Measurements from ENCODE around the gene F3. TPM values are rescaled to one million over a fixed set of nuclear protein-coding genes. Genes with fewer than 3 reads are reported as not detected.

Gene F3
- total and polyA plus RNA-seq, 3 experiments from 2014 or later, result 0.11 to 0.16 TPM; not detected in 1

DNA sequence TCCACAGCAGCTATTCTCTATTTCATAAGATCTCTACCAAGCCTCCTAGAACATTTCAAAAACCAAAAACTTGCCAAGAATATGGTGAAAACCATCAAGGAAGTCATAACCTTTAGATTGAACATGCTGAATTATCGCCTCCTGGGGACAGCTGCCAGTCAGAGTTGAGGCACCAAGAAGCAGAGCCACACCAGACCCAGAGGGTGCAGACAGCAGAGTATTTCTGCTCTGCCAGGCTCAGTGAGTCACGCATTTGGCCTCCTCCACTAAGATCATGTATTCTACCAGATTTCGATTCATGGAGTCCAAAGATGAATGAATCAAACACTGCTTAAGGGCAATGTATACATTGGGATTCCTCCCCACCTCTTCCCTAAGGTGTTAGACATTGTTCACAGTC lies 2.1 kb downstream of the F3 start:
- Histone ChIP-seq H3K36me3 (ENCODE audit: insufficient read depth, low read length) (no peaks in the 10 kb centered on the region), H3K4me1 (ENCODE audit: insufficient read depth, low read length) (no peaks in the 10 kb centered on the region), H3K27me3 (ENCODE audit: insufficient read depth, low read length, poor library complexity, severe bottlenecking) (no peaks in the 10 kb centered on the region), H3K27ac (ENCODE audit: low read depth, low read length) (no peak overlapping the region), H3K4me3 (ENCODE audit: low read length) (no peak overlapping the region), H3K9me3 (ENCODE audit: low read length) (no peaks in the 10 kb centered on the region)
- Mint-ChIP-seq H3K27me3 (peaks cover 21 to 79% of the 10 kb centered on the region in 2 donors), H3K4me1 (peaks cover 13 to 18% (median 17%) of the 10 kb centered on the region in 3 donors), H3K4me3 (no peak overlapping the region), H3K27ac (no peak overlapping the region), H3K9me3 (no peaks in the 10 kb centered on the region), H3K36me3 (no peaks in the 10 kb centered on the region)
- CTCF ChIA-PET, result no interaction called here
- DNase-seq, result no peak
- POLR2A ChIA-PET, result no interaction called here

DNA sequence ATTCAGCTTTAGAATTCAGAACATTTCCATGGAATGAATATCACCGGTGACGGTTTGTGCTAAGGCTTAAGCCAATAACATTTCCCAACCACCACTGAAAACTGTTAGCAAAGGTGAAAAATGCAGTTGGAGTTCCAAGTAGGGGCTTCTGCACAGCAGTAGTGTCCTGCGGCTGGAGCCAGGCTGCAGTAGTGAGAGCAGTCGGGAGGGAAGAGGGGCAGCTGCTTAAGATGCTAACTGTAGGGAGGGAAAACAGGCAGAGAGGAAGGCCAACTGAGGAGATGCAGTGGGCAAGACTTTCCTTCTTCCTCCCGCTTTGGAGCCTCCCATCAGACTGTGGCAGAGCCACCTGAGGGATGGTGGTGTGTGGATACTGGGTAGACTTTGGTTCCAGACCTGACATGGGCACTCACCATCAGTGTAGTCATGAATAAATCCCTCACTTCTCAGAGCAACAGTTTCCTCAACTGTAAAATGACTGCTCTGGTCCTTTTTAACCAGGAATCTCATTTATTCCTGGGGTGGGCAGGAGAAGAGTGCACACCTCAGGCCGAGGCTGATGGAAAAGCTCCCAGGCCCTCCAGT lies 3.2 kb downstream of the F3 start:
- H3K36me3 ChIP-seq (ENCODE audit: insufficient read depth, low read length), result no peaks in the 10 kb centered on the region
- DNase-seq, result no peak
- no peaks in the 10 kb centered on the region for H3K27me3 ChIP-seq (ENCODE audit: insufficient read depth, low read length, poor library complexity, severe bottlenecking)
- no peaks in the 10 kb centered on the region for H3K9me3 Mint-ChIP-seq
- no peaks in the 10 kb centered on the region for H3K9me3 ChIP-seq (ENCODE audit: low read length)
- H3K27ac ChIP-seq (ENCODE audit: low read depth, low read length), result no peak overlapping the region
- H3K27ac Mint-ChIP-seq, result peak overlapping the region in 1 of 8 donors; percentile 4
- ChIA-PET POLR2A (no interaction called here), CTCF (no interaction called here)
- peaks cover 21 to 73% of the 10 kb centered on the region in 2 donors for H3K27me3 Mint-ChIP-seq
- H3K4me3 Mint-ChIP-seq, result no peak overlapping the region
- H3K4me1 ChIP-seq (ENCODE audit: insufficient read depth, low read length), result no peaks in the 10 kb centered on the region
- H3K4me3 ChIP-seq (ENCODE audit: low read length), result no peak overlapping the region
- no peaks in the 10 kb centered on the region for H3K36me3 Mint-ChIP-seq
- H3K4me1 Mint-ChIP-seq, result peaks cover 13 to 18% (median 17%) of the 10 kb centered on the region in 3 donors

DNA sequence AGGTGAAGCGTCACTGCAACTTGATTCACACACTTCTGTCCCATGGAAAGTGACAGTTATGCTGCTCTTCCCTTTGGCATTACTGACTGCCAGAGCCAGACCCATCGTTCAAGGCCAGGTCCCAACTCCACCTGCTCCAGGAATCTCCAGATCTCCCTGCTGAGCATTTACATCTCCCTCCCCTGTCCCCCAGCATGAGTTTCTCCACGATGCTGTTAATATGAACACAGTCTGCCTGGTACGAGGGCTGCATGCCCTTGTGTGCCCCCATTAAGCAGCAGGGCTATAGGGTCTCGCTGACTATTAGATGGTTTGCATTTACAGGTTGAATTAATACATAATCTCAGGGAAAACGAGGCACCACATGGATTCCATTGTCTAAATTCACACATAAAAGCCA lies 4.3 kb downstream of the F3 start:
- H3K27me3 Mint-ChIP-seq, result peaks cover 18 to 63% of the 10 kb centered on the region in 2 donors
- H3K36me3 Mint-ChIP-seq, result no peaks in the 10 kb centered on the region
- H3K4me1 Mint-ChIP-seq, result peaks cover 3 to 10% (median 9%) of the 10 kb centered on the region in 3 donors
- Histone ChIP-seq H3K36me3 (ENCODE audit: insufficient read depth, low read length) (no peaks in the 10 kb centered on the region), H3K4me1 (ENCODE audit: insufficient read depth, low read length) (no peaks in the 10 kb centered on the region), H3K9me3 (ENCODE audit: low read length) (no peaks in the 10 kb centered on the region), H3K27ac (ENCODE audit: low read depth, low read length) (no peak overlapping the region), H3K4me3 (ENCODE audit: low read length) (no peak overlapping the region), H3K27me3 (ENCODE audit: insufficient read depth, low read length, poor library complexity, severe bottlenecking) (no peaks in the 10 kb centered on the region)
- no peaks in the 10 kb centered on the region for H3K9me3 Mint-ChIP-seq
- no peak for DNase-seq
- ChIA-PET POLR2A (no interaction called here), CTCF (no interaction called here)
- H3K4me3 Mint-ChIP-seq, result no peak overlapping the region
- H3K27ac Mint-ChIP-seq, result no peak overlapping the region

DNA sequence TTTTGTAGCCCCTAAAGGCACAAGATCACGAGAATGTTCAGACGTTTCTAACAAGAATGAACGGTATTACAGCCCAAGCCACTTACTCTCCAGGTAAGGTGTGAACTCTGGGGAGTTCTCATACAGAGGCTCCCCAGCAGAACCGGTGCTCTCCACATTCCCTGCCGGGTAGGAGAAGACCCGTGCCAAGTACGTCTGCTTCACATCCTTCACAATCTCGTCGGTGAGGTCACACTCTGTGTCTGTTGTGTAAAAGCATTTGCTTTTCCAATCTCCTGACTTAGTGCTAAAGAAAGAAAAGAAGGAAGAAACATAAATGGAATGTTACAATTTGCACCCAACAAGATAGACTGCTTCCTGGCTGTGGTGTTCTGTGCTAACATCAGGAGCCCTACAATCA lies 5.7 kb downstream of the F3 start:
- H3K9me3 Mint-ChIP-seq, result no peaks in the 10 kb centered on the region
- peaks cover 0 to 3% (median 2%) of the 10 kb centered on the region in 3 donors for H3K4me1 Mint-ChIP-seq
- H3K27me3 Mint-ChIP-seq, result peaks cover 16 to 57% of the 10 kb centered on the region in 2 donors
- POLR2A ChIA-PET, result no interaction called here
- no peak overlapping the region for H3K4me3 ChIP-seq (ENCODE audit: low read length)
- H3K4me3 Mint-ChIP-seq, result no peak overlapping the region
- H3K4me1 ChIP-seq (ENCODE audit: insufficient read depth, low read length), result no peaks in the 10 kb centered on the region
- H3K27ac ChIP-seq (ENCODE audit: low read depth, low read length), result no peak overlapping the region
- CTCF ChIA-PET, result no interaction called here
- no peaks in the 10 kb centered on the region for H3K9me3 ChIP-seq (ENCODE audit: low read length)
- no peak overlapping the region for H3K27ac Mint-ChIP-seq
- no peak for DNase-seq
- no peaks in the 10 kb centered on the region for H3K27me3 ChIP-seq (ENCODE audit: insufficient read depth, low read length, poor library complexity, severe bottlenecking)
- H3K36me3 Mint-ChIP-seq, result no peaks in the 10 kb centered on the region
- no peaks in the 10 kb centered on the region for H3K36me3 ChIP-seq (ENCODE audit: insufficient read depth, low read length)

DNA sequence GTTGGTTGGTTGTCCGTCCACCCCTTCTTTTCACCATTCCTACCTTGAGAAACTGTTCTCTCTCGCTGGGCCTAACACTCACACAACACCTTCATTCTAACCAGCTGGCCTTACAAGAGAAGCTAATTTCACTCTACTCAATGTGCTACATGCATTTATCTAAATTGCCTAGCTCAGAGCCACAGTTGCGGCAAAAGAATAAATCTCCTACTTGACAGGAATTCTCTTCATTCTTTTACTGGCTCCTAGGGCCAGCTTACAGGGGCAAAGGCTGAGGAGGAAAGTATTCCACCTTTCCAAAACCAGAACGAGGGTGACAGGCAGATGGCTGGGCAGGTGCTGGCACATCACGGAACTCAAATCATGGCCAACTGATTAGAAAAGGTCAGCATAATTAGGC lies 6.5 kb downstream of the F3 start:
- no peak overlapping the region for H3K4me3 Mint-ChIP-seq
- no peak overlapping the region for H3K4me3 ChIP-seq (ENCODE audit: low read length)
- no peaks in the 10 kb centered on the region for H3K36me3 Mint-ChIP-seq
- H3K27me3 ChIP-seq (ENCODE audit: insufficient read depth, low read length, poor library complexity, severe bottlenecking), result no peaks in the 10 kb centered on the region
- no peak for DNase-seq
- H3K9me3 ChIP-seq (ENCODE audit: low read length), result no peaks in the 10 kb centered on the region
- peaks cover 8 to 49% of the 10 kb centered on the region in 2 donors for H3K27me3 Mint-ChIP-seq
- H3K27ac ChIP-seq (ENCODE audit: low read depth, low read length), result no peak overlapping the region
- CTCF ChIA-PET, result no interaction called here
- H3K4me1 ChIP-seq (ENCODE audit: insufficient read depth, low read length), result no peaks in the 10 kb centered on the region
- H3K9me3 Mint-ChIP-seq, result no peaks in the 10 kb centered on the region
- POLR2A ChIA-PET, result no interaction called here
- H3K36me3 ChIP-seq (ENCODE audit: insufficient read depth, low read length), result no peaks in the 10 kb centered on the region
- no peak overlapping the region for H3K27ac Mint-ChIP-seq
- H3K4me1 Mint-ChIP-seq, result no peaks in the 10 kb centered on the region

DNA sequence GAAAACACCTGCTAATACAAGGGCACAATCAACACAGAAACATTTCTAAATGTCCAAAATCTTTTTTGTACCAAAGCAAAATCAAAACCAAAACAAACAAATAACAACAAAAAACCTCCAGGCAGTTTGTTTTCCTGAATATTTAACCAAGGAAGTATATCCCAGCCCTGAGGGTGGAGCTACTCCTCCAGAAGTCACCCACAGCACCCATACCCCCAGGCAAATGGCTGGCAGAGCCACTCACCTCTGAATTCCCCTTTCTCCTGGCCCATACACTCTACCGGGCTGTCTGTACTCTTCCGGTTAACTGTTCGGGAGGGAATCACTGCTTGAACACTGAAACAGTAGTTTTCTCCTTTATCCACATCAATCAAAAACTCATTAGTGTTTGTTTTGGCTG lies 9.5 kb downstream of the F3 start:
- Histone ChIP-seq H3K4me3 (ENCODE audit: low read length) (no peak overlapping the region), H3K9me3 (ENCODE audit: low read length) (no peaks in the 10 kb centered on the region), H3K4me1 (ENCODE audit: insufficient read depth, low read length) (no peaks in the 10 kb centered on the region), H3K27me3 (ENCODE audit: insufficient read depth, low read length, poor library complexity, severe bottlenecking) (no peaks in the 10 kb centered on the region), H3K27ac (ENCODE audit: low read depth, low read length) (no peak overlapping the region), H3K36me3 (ENCODE audit: insufficient read depth, low read length) (no peaks in the 10 kb centered on the region)
- Mint-ChIP-seq H3K36me3 (no peaks in the 10 kb centered on the region), H3K27me3 (peaks cover 2 to 23% of the 10 kb centered on the region in 2 donors), H3K4me1 (no peaks in the 10 kb centered on the region), H3K27ac (no peak overlapping the region), H3K4me3 (no peak overlapping the region), H3K9me3 (no peaks in the 10 kb centered on the region)
- ChIA-PET CTCF (no interaction called here), POLR2A (no interaction called here)
- DNase-seq, result no peak

DNA sequence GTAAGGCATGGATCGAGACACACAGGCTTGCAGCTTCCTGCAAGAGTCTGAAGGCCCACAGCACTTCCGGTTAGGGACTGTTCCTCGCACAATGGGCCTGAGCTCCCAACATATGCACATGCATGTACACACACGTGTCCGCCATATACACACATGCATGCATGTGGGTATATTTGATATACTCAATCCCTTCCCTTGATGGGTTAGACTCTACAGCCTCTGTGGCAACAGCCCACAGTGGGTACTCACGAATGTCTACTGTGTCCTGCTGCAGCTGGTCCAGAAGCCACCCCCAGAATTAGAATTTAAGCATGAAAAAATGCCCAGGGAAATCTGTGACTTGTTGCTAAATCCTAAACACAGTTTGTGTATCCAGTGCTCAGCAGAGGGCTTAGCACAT lies 9.9 kb downstream of the F3 start:
- DNase-seq, result no peak
- H3K36me3 ChIP-seq (ENCODE audit: insufficient read depth, low read length), result no peaks in the 10 kb centered on the region
- CTCF ChIA-PET, result no interaction called here
- POLR2A ChIA-PET, result no interaction called here
- Mint-ChIP-seq H3K4me3 (no peak overlapping the region), H3K4me1 (no peaks in the 10 kb centered on the region), H3K36me3 (no peaks in the 10 kb centered on the region), H3K9me3 (no peaks in the 10 kb centered on the region), H3K27ac (no peak overlapping the region), H3K27me3 (peaks cover 2 to 18% of the 10 kb centered on the region in 2 donors)
- no peaks in the 10 kb centered on the region for H3K9me3 ChIP-seq (ENCODE audit: low read length)
- H3K27me3 ChIP-seq (ENCODE audit: insufficient read depth, low read length, poor library complexity, severe bottlenecking), result no peaks in the 10 kb centered on the region
- H3K27ac ChIP-seq (ENCODE audit: low read depth, low read length), result no peak overlapping the region
- no peak overlapping the region for H3K4me3 ChIP-seq (ENCODE audit: low read length)
- no peaks in the 10 kb centered on the region for H3K4me1 ChIP-seq (ENCODE audit: insufficient read depth, low read length)

DNA sequence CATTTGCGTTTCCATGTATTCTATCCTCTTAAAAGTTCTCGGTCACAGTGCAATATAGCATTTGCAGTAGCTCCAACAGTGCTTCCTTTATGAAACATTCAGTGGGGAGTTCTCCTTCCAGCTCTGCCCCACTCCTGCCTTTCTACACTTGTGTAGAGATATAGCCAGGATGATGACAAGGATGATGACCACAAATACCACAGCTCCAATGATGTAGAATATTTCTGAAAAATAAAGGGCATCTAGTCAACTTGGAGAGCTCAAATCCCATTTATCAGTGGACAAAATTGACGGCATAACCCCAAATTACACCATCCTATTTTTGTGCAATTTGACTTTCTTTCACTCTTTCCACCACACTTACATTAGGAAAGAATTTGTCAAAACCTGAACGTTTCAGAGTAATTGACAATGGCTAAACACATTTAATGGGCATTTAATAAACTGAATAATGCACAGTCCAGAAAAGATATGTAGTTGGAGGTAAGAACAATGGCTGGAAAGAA lies 11.1 kb downstream of the F3 start:
- Mint-ChIP-seq H3K27ac (no peak overlapping the region), H3K9me3 (no peaks in the 10 kb centered on the region), H3K4me3 (no peak overlapping the region), H3K36me3 (no peaks in the 10 kb centered on the region), H3K4me1 (no peaks in the 10 kb centered on the region), H3K27me3 (peaks cover 2 to 9% of the 10 kb centered on the region in 2 donors)
- DNase-seq, result no peak
- Histone ChIP-seq H3K4me1 (ENCODE audit: insufficient read depth, low read length) (no peaks in the 10 kb centered on the region), H3K27me3 (ENCODE audit: insufficient read depth, low read length, poor library complexity, severe bottlenecking) (no peaks in the 10 kb centered on the region), H3K4me3 (ENCODE audit: low read length) (no peak overlapping the region), H3K36me3 (ENCODE audit: insufficient read depth, low read length) (no peaks in the 10 kb centered on the region), H3K9me3 (ENCODE audit: low read length) (no peaks in the 10 kb centered on the region), H3K27ac (ENCODE audit: low read depth, low read length) (no peak overlapping the region)
- ChIA-PET POLR2A (no interaction called here), CTCF (no interaction called here)

DNA sequence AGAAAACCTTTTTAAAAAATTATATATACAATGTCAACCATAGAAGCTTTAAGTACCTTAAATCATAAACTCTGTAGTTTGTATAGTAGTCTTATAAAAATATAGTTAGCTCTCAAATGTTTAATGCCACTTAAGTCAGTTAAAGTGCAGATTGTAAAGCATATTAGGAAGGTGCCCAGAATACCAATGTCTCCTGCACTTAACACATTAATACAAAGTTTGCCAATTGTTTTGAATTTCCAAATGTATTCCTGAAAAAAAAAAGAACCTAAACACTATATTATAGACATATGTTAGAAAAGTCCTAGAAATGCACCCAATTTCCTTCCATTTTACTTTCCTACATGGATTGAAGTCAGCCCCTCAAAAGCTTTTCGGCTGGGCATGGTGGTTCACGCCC lies 12.1 kb downstream of the F3 start:
- H3K27ac Mint-ChIP-seq, result no peak overlapping the region
- POLR2A ChIA-PET, result no interaction called here

More for the DNA sequence above, 12.1 kb downstream of the F3 start:
- no peaks in the 10 kb centered on the region for H3K36me3 Mint-ChIP-seq
- Histone ChIP-seq H3K4me3 (ENCODE audit: low read length) (no peak overlapping the region), H3K9me3 (ENCODE audit: low read length) (no peaks in the 10 kb centered on the region), H3K4me1 (ENCODE audit: insufficient read depth, low read length) (no peaks in the 10 kb centered on the region), H3K36me3 (ENCODE audit: insufficient read depth, low read length) (no peaks in the 10 kb centered on the region), H3K27me3 (ENCODE audit: insufficient read depth, low read length, poor library complexity, severe bottlenecking) (no peaks in the 10 kb centered on the region), H3K27ac (ENCODE audit: low read depth, low read length) (no peak overlapping the region)
- no peak overlapping the region for H3K4me3 Mint-ChIP-seq
- H3K4me1 Mint-ChIP-seq, result no peaks in the 10 kb centered on the region
- DNase-seq, result no peak
- H3K9me3 Mint-ChIP-seq, result no peaks in the 10 kb centered on the region
- H3K27me3 Mint-ChIP-seq, result peaks cover 2 to 5% of the 10 kb centered on the region in 2 donors
- CTCF ChIA-PET, result no interaction called here
